GM19099 (cell line): ENCODE data around the gene GNAQ.

Experiments used
- POLR2A ChIP-seq: IDR thresholded peaks from 3 replicates; pipeline ENCODE4 v1.6.1; 2011; ENCODE audit warnings: low read depth; ENCODE audit not compliant: insufficient read length; ENCODE audit errors: extremely low read depth

Gene GNAQ

GRCh38 chr9:77847059-77847499, 184.5 kb downstream of the GNAQ start:
- no peak for TF ChIP-seq POLR2A

- TF ChIP-seq POLR2A, result no peak
Measured at GRCh38 chr9:77844415-77844814, 187.2 kb downstream of the GNAQ start.

GRCh38 chr9:77843871-77844155, 187.8 kb downstream of the GNAQ start:
- TF ChIP-seq POLR2A, result no peak

GRCh38 chr9:77843076-77843870, 188.3 kb downstream of the GNAQ start:
- no peak for TF ChIP-seq POLR2A

- TF ChIP-seq POLR2A, result no peak
Measured at GRCh38 chr9:77841739-77842386, 189.7 kb downstream of the GNAQ start.

GRCh38 chr9:77839459-77840140, 192.0 kb downstream of the GNAQ start:
- no peak for TF ChIP-seq POLR2A

- no peak for TF ChIP-seq POLR2A
Measured at GRCh38 chr9:77838986-77839385, 192.6 kb downstream of the GNAQ start.

- no peak for TF ChIP-seq POLR2A
Measured at GRCh38 chr9:77834898-77835488, 196.6 kb downstream of the GNAQ start.

GRCh38 chr9:77833561-77834429, 197.8 kb downstream of the GNAQ start:
- no peak for TF ChIP-seq POLR2A

GRCh38 chr9:77832639-77833038, 199.0 kb downstream of the GNAQ start:
- no peak for TF ChIP-seq POLR2A

GRCh38 chr9:77831781-77832180, 199.8 kb downstream of the GNAQ start:
- TF ChIP-seq POLR2A, result no peak

GRCh38 chr9:77830618-77831285, 200.9 kb downstream of the GNAQ start:
- TF ChIP-seq POLR2A, result no peak

- TF ChIP-seq POLR2A, result no peak
Measured at GRCh38 chr9:77829420-77829819, 202.2 kb downstream of the GNAQ start.
